Hematopoietic multipotent progenitor cell treated with erythropoietin and hydrocortisone succinate and interleukin-3 and kit ligand, for 6 days (in vitro differentiated cells): Measurements from ENCODE around the gene NRL.
A peak's percentile ranks its signal among the peaks of the same experiment; 100 is the strongest.

ENCODE experiments used
- DNase-seq: peaks from one replicate; pipeline ENCODE4 v3.0.0-alpha.2; 2015

NRL gene

GRCh38 chr14:24114532-24115421 lies at the start of gene NRL, which contains the start of gene DCAF11:
Gene NRL, minus strand, starts transcription at chr14:24114949. Its CDS starts 32,101 bp downstream, at chr14:24082848.
Gene DCAF11, plus strand, starts transcription at chr14:24114777. Its CDS starts 818 bp downstream, at chr14:24115595.
- peak; percentile 100 for DNase-seq

- DNase-seq: no peak
Observed at GRCh38 chr14:24162093-24162492, 47.3 kb upstream of the NRL start.

GRCh38 chr14:24160850-24161804 lies 46.4 kb upstream of the NRL start, which contains the start of gene IRF9:
Gene IRF9, plus strand, starts transcription at chr14:24161265. Its CDS starts 880 bp downstream, at chr14:24162145.
- peak; percentile 98 for DNase-seq

GRCh38 chr14:24160499-24160849 lies 45.7 kb upstream of the NRL start:
- no peak for DNase-seq

GRCh38 chr14:24159777-24160498 lies 45.2 kb upstream of the NRL start:
- no peak for DNase-seq

GRCh38 chr14:24157331-24157730 lies 42.6 kb upstream of the NRL start:
- DNase-seq: no peak

GRCh38 chr14:24156840-24157239 lies 42.1 kb upstream of the NRL start:
- DNase-seq: no peak

DNA sequence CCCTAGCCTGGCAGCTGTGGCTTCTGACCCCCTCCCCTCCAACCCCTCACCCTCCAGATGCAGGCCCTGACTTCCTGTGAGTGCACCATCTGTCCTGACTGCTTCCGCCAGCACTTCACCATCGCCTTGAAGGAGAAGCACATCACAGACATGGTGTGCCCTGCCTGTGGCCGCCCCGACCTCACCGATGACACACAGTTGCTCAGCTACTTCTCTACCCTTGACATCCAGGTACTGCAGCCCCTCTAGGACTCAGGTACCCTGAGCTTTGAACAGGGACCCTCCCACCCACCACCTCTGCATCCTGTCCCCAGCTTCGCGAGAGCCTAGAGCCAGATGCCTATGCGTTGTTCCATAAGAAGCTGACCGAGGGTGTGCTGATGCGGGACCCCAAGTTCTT lies 40.4 kb upstream of the NRL start:
- no peak for DNase-seq

GRCh38 chr14:24151404-24152080 lies 36.8 kb upstream of the NRL start:
- no peak for DNase-seq

GRCh38 chr14:24150993-24151392 lies 36.2 kb upstream of the NRL start:
- DNase-seq: no peak

GRCh38 chr14:24150567-24150966 lies 35.8 kb upstream of the NRL start:
- DNase-seq: no peak

GRCh38 chr14:24150061-24150460 lies 35.3 kb upstream of the NRL start:
- no peak for DNase-seq

DNA sequence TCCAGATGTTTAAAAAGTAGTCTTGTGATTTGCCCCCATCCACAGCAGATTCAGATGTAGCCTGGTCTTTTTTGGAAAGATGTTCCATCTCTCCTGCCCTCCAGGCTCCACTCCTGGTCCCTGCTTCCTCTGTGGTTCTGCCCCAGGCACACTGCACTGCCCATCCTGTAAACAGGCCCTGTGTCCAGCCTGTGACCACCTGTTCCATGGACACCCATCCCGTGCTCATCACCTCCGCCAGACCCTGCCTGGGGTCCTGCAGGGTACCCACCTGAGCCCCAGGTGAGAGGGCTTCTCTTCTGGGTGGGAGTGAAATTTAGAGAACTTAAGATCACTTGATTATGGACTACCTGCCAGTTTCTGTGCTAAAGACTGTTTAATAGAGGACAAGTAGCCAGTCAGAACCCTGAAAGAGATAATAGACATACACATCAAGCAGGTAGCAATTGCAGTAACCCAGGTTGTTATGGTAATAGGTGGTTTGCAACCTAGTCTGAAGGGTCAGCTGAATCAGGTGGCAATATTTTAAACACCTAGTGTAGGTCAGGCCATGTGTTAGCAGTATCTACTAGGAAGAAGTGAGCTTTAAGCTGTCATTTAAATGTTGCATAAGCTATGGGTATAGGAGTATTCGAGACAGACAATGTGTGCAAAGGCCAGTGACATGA lies 34.7 kb upstream of the NRL start:
- no peak for DNase-seq

- DNase-seq: peak; percentile 40
Observed at GRCh38 chr14:24147761-24148428, 33.1 kb upstream of the NRL start.

- peak; percentile 100 for DNase-seq
Observed at GRCh38 chr14:24146978-24147760, 32.4 kb upstream of the NRL start, which contains the start of gene RNF31. Gene RNF31, plus strand, starts transcription at chr14:24147498. Its CDS starts 201 bp downstream, at chr14:24147699.

- DNase-seq: peak; percentile 97
Observed at GRCh38 chr14:24146453-24146977, 31.8 kb upstream of the NRL start, which contains the start of gene PSME2. Gene PSME2, minus strand, starts transcription at chr14:24146610. Its CDS starts 29 bp downstream, at chr14:24146581.

- no peak for DNase-seq
Observed at GRCh38 chr14:24145690-24146452, 31.1 kb upstream of the NRL start.

GRCh38 chr14:24145219-24145618 lies 30.5 kb upstream of the NRL start:
- DNase-seq: no peak

GRCh38 chr14:24144451-24144850 lies 29.7 kb upstream of the NRL start:
- DNase-seq: no peak
